AG10803 (cell line): Measurements from ENCODE around the gene DVL2.

Experiments
- DNase-seq: peaks from one replicate; pipeline ENCODE4 v3.0.0; 2010; ENCODE audit warnings: low read depth
- H3K4me3 ChIP-seq: 2 replicates; pipeline ENCODE4 v1.5.1; 2011; ENCODE audit warnings: mild to moderate bottlenecking, low read length, control low read depth
- TF ChIP-seq, protein P1 (sequence below): conservative IDR thresholded peaks from 2 replicates; pipeline ENCODE4 v1.5.1; 2011; ENCODE audit warnings: mild to moderate bottlenecking, low read length, control low read depth, inconsistent platforms

Gene DVL2

DNA sequence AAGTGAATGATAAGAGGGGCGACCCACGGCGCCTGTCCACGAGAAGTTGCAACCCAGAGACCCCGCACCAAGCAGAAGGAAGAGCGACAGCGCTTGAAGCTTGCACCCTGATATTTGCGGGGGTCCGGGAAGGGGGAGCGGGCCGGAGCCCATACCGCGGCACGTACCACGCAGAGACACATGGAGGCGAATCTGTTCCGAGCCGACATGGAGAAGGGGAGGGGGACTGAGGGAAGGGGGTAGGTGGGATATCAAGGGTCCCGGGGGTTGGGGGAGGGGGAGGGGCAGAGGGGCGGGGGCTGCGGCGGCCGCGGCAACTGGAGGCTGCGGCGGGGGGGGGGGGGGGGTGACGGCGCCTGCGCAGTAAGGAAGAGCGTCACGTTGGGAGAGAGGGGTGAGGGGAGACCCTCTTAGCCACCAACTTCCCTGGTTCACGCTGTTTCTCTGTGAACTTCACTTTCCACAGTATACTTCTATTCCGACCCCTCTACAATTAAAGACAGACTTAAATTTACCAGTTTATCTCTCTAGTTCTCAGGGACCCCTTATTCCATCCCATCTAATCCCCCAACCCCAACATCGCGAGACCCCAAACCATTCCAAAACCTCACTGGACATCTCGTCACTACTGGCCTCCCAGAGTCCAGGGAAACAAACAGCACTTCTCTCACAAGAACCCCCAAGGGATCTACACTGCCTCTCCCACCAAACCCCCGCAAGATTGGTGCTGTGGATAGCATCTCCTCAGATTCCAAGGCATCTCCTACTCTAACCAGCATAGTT is 22.6 kb downstream of the DVL2 start:
- H3K4me3 ChIP-seq, result no peak overlapping the region
- no peak for DNase-seq
- TF ChIP-seq, protein P1, sequence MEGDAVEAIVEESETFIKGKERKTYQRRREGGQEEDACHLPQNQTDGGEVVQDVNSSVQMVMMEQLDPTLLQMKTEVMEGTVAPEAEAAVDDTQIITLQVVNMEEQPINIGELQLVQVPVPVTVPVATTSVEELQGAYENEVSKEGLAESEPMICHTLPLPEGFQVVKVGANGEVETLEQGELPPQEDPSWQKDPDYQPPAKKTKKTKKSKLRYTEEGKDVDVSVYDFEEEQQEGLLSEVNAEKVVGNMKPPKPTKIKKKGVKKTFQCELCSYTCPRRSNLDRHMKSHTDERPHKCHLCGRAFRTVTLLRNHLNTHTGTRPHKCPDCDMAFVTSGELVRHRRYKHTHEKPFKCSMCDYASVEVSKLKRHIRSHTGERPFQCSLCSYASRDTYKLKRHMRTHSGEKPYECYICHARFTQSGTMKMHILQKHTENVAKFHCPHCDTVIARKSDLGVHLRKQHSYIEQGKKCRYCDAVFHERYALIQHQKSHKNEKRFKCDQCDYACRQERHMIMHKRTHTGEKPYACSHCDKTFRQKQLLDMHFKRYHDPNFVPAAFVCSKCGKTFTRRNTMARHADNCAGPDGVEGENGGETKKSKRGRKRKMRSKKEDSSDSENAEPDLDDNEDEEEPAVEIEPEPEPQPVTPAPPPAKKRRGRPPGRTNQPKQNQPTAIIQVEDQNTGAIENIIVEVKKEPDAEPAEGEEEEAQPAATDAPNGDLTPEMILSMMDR, result no peak

DNA sequence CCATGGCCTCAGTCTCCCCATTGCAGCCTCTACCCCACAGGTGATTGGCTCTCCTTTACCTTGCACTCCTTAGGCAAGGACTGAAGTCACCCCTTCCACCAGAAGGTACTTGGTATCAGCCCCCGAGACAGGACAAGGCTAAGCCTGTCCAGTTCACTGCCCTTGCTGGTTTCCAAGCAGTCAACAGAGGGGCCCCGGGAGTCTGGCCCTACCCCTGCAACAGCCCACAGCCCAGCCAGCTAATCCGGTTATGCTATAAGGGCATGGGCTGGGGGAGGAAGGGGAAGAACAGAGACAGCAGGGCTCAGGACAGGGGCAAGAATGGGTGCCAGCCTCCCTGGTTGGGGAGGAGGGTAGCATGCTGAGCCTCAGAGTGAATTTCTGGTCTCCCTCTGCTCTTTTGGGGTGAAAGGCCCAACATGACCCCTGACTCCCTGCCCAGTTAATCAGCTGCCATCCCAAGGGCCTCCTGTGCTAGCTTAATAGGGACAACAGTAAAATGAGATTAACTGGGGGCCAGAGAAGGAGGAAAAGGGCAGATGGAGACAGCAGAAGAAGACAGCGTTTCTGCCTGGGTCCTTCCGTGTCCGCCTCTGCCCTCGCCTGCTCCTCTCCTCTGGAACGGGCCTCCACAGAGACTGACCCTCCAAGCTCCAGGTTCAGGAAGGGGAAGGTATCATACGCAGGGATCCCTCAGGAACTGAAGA is 25.4 kb downstream of the DVL2 start:
- DNase-seq, result no peak
- TF ChIP-seq, protein P1, result no peak
- H3K4me3 ChIP-seq, result no peak overlapping the region

DNA sequence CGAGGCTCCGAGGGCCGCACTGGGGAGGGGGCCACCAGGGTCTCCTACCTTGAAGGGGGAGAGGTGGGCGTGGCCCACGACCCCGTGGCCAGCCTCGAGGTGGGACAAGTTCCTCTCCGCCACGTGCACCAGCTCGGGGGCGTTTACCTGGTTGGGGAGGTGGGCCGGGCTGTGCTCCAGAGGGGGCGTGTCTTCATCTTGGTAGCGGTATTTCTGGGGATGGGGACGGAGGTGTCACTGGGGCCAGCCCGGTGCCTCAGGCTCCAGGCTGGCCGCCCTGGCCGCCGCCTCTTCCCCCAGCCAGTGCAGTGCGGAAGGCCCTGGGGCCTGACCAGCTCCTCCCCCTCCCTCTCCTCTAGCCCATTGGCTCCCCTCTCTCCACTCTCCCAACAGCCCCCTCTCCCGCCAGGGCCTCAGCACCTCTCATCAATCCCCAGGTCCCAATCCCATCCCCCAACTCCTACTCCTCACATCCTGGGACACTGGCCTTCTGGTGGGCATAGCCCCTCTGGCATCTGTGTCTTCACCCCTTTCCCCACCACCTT is 26.2 kb downstream of the DVL2 start:
- H3K4me3 ChIP-seq, result no peak overlapping the region
- DNase-seq, result no peak
- TF ChIP-seq, protein P1, result no peak

DNA sequence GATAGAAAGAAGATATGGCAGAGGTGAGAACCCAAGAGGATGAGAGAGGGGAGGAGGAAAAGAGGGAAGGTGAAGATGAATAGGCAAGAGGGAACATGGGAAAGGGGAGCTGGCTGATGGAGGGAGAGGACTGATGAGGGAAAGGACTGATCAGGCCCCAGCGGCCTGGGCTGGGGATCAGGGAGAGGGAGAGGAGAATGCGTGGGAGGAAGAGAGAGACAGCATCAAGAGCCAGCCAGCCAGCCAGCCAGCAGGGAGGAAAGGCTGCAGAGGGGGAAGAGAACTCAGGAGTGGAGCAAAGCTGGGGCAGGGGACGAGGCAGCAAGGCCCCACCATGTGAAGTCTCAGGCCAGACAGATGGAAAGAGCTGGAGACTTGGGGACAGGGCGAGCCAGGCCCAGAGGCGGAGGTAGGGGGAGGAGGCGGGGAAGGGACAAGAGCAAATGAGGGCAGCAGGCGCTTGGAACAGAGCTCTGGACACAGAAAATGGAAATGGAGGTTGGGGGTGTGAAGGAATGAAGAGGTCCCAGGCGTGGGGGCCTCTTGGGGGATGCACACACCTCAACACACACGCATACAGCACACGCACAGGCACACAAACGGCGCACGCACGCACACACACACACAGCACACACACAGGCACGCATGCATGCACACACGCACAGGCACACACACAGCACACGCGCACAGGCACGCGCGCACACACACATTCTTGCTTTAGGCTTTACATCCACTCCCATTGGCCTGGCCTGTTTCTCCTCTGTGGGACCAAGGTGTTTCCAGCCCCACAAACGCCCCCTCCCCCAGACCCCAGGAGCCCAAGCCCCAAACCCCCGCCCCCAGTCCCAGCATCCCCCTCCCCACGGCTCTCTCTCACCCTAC is 27.0 kb downstream of the DVL2 start:
- no peak for DNase-seq
- TF ChIP-seq, protein P1, result no peak
- H3K4me3 ChIP-seq, result no peak overlapping the region

DNA sequence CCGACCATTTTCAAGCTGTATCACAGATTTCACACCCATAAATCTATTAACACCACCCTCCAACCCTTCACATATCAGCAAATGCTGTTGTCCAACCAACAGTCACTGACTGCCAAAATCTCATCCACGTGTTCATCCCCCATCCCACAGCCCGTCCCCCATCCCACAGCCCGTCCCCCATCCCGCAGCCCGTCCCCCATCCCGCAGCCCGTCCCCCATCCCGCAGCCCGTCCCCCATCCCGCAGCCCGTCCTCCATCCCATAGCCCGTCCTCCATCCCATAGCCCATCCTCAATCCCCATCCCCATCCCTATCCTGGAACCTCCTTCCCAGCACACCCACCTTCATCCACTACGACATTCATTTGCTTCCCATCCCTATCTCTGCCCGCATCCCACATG is 28.8 kb downstream of the DVL2 start:
- TF ChIP-seq, protein P1, result no peak
- no peak for DNase-seq
- H3K4me3 ChIP-seq, result peak overlapping the region; percentile 70

DNA sequence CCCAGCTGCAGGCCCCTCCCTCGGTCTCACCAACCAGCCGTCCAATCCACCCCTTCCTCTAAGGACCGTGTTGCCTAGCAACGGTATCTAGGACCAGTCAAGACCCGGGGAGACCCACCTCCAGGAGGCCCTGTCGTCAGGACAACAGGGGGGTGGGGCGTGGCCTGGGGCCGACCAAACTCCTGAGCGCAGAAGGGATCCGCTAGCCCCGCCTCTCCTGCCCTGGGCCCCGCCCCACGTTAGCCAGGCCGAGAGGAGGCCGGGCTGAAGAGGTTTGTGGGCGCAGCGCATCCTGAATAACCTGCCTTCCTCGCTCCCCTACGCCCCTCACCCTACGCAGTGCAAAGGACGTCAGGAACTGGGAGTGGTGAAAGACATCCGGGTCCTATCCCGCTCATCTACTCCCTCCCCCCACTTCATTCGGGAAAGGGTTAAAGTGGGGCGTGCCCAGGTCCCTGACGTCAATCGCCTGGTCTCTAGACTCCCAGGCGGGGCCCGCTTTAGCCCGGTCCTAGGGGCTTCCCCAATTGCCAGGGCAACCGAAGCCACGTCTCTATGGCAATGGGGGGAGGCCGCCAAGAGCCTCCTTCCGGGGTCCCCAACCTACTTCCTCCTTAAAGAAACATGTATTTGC is 29.4 kb downstream of the DVL2 start:
- DNase-seq, result peak; percentile 56
- TF ChIP-seq, protein P1, result no peak
- H3K4me3 ChIP-seq, result peak overlapping the region; percentile 70
